GM12801 (cell line): ENCODE data around the gene EHD3.

Source experiments
- CTCF ChIP-seq: IDR thresholded peaks from one replicate; pipeline ENCODE4 v1.5.1; 2011; ENCODE audit warnings: control low read depth; ENCODE audit not compliant: insufficient read length; ENCODE audit errors: extremely low read depth

Gene EHD3

DNA sequence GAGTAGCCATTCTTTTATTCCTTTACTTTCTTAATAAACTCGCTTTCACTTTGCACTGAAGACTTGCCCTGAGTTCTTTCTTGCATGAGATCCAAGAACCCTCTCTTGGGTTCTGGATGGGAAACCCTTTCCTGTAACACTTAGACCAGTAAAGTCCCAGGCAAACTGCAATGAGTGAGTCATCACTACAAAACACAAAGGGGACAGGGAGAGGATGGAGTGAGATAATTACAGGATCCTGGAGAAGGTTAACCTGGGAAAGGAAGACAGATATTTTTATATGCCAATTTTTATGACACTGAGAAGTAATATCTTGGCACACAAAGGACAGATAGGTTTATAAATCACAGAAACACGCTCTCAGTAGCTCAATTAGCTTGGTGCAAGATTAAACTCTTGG is 48.7 kb downstream of the EHD3 start:
- no peak for TF ChIP-seq CTCF

GRCh38 chr2:31284107-31284506 is 50.2 kb downstream of the EHD3 start:
- no peak for TF ChIP-seq CTCF

DNA sequence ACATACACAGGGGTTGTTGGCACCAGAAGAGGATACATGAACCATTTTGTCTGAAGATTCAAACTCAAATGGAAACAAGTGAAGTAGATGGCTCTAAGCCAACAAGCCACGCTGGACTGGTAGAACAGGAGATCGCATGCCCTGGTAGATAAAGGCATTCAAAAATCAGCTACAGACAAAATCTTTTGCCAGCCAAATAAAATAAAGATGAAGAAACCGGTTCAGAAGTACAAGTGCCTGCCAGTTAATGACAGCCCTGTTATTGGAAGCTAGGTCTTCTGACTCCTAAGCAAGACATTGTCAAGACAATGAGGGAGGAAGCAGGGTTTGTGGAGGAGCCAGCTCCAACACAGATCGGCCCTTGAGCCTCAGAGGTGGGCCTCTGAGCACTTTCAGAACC is 52.3 kb downstream of the EHD3 start:
- TF ChIP-seq CTCF = no peak

GRCh38 chr2:31286961-31287550 is 53.1 kb downstream of the EHD3 start:
- no peak for TF ChIP-seq CTCF

DNA sequence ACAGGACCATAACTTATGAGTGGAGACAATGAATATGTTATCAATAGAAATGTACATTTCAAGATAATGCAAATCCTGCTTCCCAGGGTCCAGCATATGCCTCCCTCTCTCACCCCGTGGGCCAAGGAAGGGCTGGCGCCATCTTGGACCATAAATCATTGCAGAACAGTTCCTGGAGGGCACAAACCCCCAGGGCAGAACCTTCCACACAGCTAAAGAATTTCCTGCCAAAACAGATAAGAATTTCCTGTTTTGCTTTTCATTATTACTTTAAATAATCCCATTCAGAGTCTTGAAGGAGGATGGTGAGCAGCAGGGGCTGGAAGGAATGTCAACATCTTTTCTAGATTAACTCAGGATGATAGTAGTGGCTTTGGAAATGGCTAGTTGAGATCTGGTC is 53.7 kb downstream of the EHD3 start:
- TF ChIP-seq CTCF = no peak

DNA sequence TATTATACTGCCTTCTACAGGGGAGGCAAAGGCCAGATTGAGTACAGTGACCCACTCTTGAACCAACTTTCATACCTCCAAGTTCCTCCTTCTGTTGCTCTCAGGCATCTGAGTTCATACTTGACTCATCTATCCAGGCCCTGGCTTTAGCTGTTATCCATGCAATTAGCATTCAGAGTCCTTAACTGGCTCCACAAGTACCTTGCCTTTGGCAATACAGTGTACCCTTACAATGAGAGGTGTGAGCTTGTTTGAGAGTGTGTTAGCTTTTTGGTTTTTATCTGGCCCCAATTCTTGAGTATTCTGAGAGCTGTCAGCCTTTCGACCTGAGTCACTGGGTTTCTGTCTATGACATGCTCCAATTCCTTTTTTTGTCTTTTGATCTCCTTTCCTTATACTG is 60.2 kb downstream of the EHD3 start:
- TF ChIP-seq CTCF = no peak

- TF ChIP-seq CTCF = no peak
Measured at GRCh38 chr2:31296641-31297287, 62.8 kb downstream of the EHD3 start.

DNA sequence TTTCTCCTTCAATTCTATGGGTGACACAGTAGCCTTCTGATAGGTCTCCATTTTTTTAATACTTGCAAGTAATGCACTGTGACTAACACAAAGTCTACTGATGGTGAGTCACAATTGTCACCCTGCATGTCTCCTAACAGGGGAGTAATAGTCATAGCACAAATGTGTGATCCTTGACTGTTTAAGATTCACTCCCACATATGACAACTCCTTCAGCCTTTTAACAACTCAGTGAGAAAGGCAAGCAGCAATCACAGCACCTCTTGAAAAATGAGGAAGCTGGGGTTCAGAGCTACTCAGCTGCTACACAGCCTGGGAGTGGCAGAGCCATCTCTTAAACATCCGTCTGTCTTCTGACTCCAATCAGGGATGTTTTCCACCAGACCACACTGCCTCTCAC is 63.8 kb downstream of the EHD3 start:
- no peak for TF ChIP-seq CTCF
